ENCODE data around the gene TEN1.

Gene TEN1

GRCh38 chr17:76008630-76009425, 29.8 kb downstream of the TEN1 start:
- DNase-seq (ENCODE audit: low read depth in 1 of 2, low spot score in 1 of 2) = no peak
- TF ChIP-seq, protein P1, sequence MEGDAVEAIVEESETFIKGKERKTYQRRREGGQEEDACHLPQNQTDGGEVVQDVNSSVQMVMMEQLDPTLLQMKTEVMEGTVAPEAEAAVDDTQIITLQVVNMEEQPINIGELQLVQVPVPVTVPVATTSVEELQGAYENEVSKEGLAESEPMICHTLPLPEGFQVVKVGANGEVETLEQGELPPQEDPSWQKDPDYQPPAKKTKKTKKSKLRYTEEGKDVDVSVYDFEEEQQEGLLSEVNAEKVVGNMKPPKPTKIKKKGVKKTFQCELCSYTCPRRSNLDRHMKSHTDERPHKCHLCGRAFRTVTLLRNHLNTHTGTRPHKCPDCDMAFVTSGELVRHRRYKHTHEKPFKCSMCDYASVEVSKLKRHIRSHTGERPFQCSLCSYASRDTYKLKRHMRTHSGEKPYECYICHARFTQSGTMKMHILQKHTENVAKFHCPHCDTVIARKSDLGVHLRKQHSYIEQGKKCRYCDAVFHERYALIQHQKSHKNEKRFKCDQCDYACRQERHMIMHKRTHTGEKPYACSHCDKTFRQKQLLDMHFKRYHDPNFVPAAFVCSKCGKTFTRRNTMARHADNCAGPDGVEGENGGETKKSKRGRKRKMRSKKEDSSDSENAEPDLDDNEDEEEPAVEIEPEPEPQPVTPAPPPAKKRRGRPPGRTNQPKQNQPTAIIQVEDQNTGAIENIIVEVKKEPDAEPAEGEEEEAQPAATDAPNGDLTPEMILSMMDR (IDR thresholded peaks at IDR 0.05; ENCODE audit: insufficient read depth, low read length) = no peak
- TF ChIP-seq SPI1 (IDR thresholded peaks at IDR 0.05; ENCODE audit: borderline replicate concordance, low read depth) (no peak), GABPA (IDR thresholded peaks at IDR 0.05; ENCODE audit: low read depth) (no peak), POLR2AphosphoS5 (IDR thresholded peaks at IDR 0.05; ENCODE audit: low read depth) (no peak)
- TF ChIP-seq, protein P2, sequence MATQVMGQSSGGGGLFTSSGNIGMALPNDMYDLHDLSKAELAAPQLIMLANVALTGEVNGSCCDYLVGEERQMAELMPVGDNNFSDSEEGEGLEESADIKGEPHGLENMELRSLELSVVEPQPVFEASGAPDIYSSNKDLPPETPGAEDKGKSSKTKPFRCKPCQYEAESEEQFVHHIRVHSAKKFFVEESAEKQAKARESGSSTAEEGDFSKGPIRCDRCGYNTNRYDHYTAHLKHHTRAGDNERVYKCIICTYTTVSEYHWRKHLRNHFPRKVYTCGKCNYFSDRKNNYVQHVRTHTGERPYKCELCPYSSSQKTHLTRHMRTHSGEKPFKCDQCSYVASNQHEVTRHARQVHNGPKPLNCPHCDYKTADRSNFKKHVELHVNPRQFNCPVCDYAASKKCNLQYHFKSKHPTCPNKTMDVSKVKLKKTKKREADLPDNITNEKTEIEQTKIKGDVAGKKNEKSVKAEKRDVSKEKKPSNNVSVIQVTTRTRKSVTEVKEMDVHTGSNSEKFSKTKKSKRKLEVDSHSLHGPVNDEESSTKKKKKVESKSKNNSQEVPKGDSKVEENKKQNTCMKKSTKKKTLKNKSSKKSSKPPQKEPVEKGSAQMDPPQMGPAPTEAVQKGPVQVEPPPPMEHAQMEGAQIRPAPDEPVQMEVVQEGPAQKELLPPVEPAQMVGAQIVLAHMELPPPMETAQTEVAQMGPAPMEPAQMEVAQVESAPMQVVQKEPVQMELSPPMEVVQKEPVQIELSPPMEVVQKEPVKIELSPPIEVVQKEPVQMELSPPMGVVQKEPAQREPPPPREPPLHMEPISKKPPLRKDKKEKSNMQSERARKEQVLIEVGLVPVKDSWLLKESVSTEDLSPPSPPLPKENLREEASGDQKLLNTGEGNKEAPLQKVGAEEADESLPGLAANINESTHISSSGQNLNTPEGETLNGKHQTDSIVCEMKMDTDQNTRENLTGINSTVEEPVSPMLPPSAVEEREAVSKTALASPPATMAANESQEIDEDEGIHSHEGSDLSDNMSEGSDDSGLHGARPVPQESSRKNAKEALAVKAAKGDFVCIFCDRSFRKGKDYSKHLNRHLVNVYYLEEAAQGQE (IDR thresholded peaks at IDR 0.05; ENCODE audit: insufficient replicate concordance, low read depth) = no peak
- no peak overlapping the region for H3K27ac ChIP-seq (replicated peaks)
- H3K27me3 ChIP-seq (ENCODE audit: insufficient read depth, poor library complexity, severe bottlenecking) = no peaks in the 10 kb centered on the region
- H3K4me3 ChIP-seq (replicated peaks; ENCODE audit: insufficient read depth, low read length) = no peak overlapping the region

DNA sequence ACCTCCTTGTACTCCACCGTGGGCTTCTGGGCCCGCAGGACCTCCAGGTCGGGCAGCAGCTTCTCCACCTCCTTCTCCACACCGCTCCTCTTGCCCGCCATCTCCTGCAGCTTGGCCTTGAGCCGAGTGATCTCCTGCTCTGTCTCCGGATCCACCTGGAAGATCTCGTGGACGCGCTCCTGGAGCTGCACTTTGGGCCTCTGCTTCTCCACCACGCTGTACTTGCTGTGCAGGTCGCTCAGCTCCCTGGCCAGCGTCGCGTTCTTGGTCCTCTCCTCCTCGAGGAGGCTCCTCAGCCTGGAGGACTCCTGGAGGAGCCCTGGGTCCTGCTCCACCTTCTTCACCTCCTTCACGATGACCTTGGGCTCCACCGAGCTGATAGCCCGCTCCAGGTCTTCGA, 30.4 kb downstream of the TEN1 start:
- H3K4me3 ChIP-seq (replicated peaks; ENCODE audit: insufficient read depth, low read length) = no peak overlapping the region
- H3K27ac ChIP-seq (replicated peaks) = no peak overlapping the region
- no peak for DNase-seq (ENCODE audit: low read depth in 1 of 2, low spot score in 1 of 2)
- H3K27me3 ChIP-seq (ENCODE audit: insufficient read depth, poor library complexity, severe bottlenecking) = no peaks in the 10 kb centered on the region
- TF ChIP-seq POLR2AphosphoS5 (IDR thresholded peaks at IDR 0.05; ENCODE audit: low read depth) (no peak), GABPA (IDR thresholded peaks at IDR 0.05; ENCODE audit: low read depth) (no peak), SPI1 (IDR thresholded peaks at IDR 0.05; ENCODE audit: borderline replicate concordance, low read depth) (no peak)
- TF ChIP-seq, protein P2 (IDR thresholded peaks at IDR 0.05; ENCODE audit: insufficient replicate concordance, low read depth) = no peak
- TF ChIP-seq, protein P1 (IDR thresholded peaks at IDR 0.05; ENCODE audit: insufficient read depth, low read length) = no peak

- peak in 1 of 2 experiments; percentile 60 for DNase-seq (ENCODE audit: low read depth in 1 of 2, low spot score in 1 of 2)
- Histone ChIP-seq H3K27ac (replicated peaks) (no peak overlapping the region), H3K4me3 (replicated peaks; ENCODE audit: insufficient read depth, low read length) (no peak overlapping the region), H3K27me3 (ENCODE audit: insufficient read depth, poor library complexity, severe bottlenecking) (no peaks in the 10 kb centered on the region)
- TF ChIP-seq, protein P1 (IDR thresholded peaks at IDR 0.05; ENCODE audit: insufficient read depth, low read length) = no peak
- TF ChIP-seq GABPA (IDR thresholded peaks at IDR 0.05; ENCODE audit: low read depth) (no peak), POLR2AphosphoS5 (IDR thresholded peaks at IDR 0.05; ENCODE audit: low read depth) (no peak), SPI1 (IDR thresholded peaks at IDR 0.05; ENCODE audit: borderline replicate concordance, low read depth) (no peak; the same call in 1 of the 2 replicates)
- TF ChIP-seq, protein P2 (IDR thresholded peaks at IDR 0.05; ENCODE audit: insufficient replicate concordance, low read depth) = no peak
These were observed 31.1 kb downstream of the TEN1 start for GRCh38 chr17:76009969-76010661.
